Hematopoietic multipotent progenitor cell treated with erythropoietin and hydrocortisone succinate and interleukin-3 and kit ligand, for 15 days (in vitro differentiated cells): ENCODE measurements around the gene PRDX5.
A peak's percentile ranks its signal among the peaks of the same experiment; 100 is the strongest.

ENCODE experiments used
- DNase-seq: peaks from one replicate; pipeline ENCODE4 v3.0.0-alpha.2; 2015; ENCODE audit warnings: low spot score

Gene PRDX5

GRCh38 chr11:64347193-64347867 lies 29.4 kb downstream of the PRDX5 start:
- no peak for DNase-seq

GRCh38 chr11:64348383-64349024 lies 30.6 kb downstream of the PRDX5 start:
- no peak for DNase-seq

GRCh38 chr11:64349025-64349387 lies 31.1 kb downstream of the PRDX5 start:
- DNase-seq = no peak

- DNase-seq = no peak
Measured at GRCh38 chr11:64349404-64349803, 31.5 kb downstream of the PRDX5 start.

- no peak for DNase-seq
Measured at GRCh38 chr11:64351136-64351631, 33.3 kb downstream of the PRDX5 start.

- no peak for DNase-seq
Measured at GRCh38 chr11:64352099-64352994, 34.4 kb downstream of the PRDX5 start.

GRCh38 chr11:64352995-64353714 lies 35.2 kb downstream of the PRDX5 start:
- no peak for DNase-seq

GRCh38 chr11:64353715-64354506 lies 36.0 kb downstream of the PRDX5 start:
- DNase-seq = no peak

- peak; percentile 80 for DNase-seq
Measured at GRCh38 chr11:64355078-64355940, 37.4 kb downstream of the PRDX5 start.

GRCh38 chr11:64356498-64357411 lies 38.8 kb downstream of the PRDX5 start:
- peak; percentile 54 for DNase-seq

- DNase-seq = no peak
Measured at GRCh38 chr11:64357446-64357845, 39.5 kb downstream of the PRDX5 start.

GRCh38 chr11:64357904-64358535 lies 40.1 kb downstream of the PRDX5 start:
- DNase-seq = peak; percentile 43

- DNase-seq = no peak
Measured at GRCh38 chr11:64358536-64358906, 40.6 kb downstream of the PRDX5 start.

GRCh38 chr11:64358907-64359711 lies 41.2 kb downstream of the PRDX5 start, which contains the start of gene RPS6KA4:
Gene RPS6KA4 (plus strand): TSS chr11:64359162. CDS start chr11:64359236, 74 bp downstream.
- DNase-seq = peak; percentile 75

GRCh38 chr11:64359712-64360445 lies 42.0 kb downstream of the PRDX5 start:
- DNase-seq = no peak

GRCh38 chr11:64360448-64360921 lies 42.6 kb downstream of the PRDX5 start:
- no peak for DNase-seq

GRCh38 chr11:64361659-64362058 lies 43.7 kb downstream of the PRDX5 start:
- DNase-seq = no peak
